Vagina (tissue), 2 donors: ENCODE results near the gene KRTAP10-5.

Source experiments
- POLR2A ChIP-seq, 2 donors: fragments of 450-650 bp; IDR thresholded peaks; one replicate each; pipeline ENCODE4 v1.6.1; 2017; ENCODE audit warnings: antibody characterized with exemption in 2 of 2, mild to moderate bottlenecking in 2 of 2, moderate library complexity in 2 of 2
- POLR2AphosphoS5 ChIP-seq, 2 donors: sonication (generic); formaldehyde crosslinking; IDR thresholded peaks; one replicate each; pipeline ENCODE4 v1.9.0; 2017; ENCODE audit warnings: antibody characterized with exemption in 2 of 2, mild to moderate bottlenecking in 2 of 2, low read depth in 1 of 2; ENCODE audit not compliant: insufficient read depth in 1 of 2
- TF ChIP-seq, protein P1 (sequence below), 3 experiments: fragments of 450-650 bp in 2 of 3; fragments of 200-600 bp in 1 of 3; sonication (generic) in 1 of 3; IDR thresholded peaks; one replicate each; pipeline ENCODE4 v1.5.1; 2017 to 2019; ENCODE audit warnings: antibody characterized with exemption in 3 of 3, mild to moderate bottlenecking in 2 of 3, moderate library complexity in 2 of 3

GRCh38 chr21:44626673-44627143 is 46.3 kb upstream of the KRTAP10-5 start, which contains the start of gene KRTAP10-9:
- TF ChIP-seq POLR2A (IDR thresholded peaks at IDR 0.05) (no peak), POLR2AphosphoS5 (IDR thresholded peaks at IDR 0.05; ENCODE audit: insufficient read depth in 1 of 2, low read depth in 1 of 2) (no peak)
- TF ChIP-seq, protein P1, sequence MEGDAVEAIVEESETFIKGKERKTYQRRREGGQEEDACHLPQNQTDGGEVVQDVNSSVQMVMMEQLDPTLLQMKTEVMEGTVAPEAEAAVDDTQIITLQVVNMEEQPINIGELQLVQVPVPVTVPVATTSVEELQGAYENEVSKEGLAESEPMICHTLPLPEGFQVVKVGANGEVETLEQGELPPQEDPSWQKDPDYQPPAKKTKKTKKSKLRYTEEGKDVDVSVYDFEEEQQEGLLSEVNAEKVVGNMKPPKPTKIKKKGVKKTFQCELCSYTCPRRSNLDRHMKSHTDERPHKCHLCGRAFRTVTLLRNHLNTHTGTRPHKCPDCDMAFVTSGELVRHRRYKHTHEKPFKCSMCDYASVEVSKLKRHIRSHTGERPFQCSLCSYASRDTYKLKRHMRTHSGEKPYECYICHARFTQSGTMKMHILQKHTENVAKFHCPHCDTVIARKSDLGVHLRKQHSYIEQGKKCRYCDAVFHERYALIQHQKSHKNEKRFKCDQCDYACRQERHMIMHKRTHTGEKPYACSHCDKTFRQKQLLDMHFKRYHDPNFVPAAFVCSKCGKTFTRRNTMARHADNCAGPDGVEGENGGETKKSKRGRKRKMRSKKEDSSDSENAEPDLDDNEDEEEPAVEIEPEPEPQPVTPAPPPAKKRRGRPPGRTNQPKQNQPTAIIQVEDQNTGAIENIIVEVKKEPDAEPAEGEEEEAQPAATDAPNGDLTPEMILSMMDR (IDR thresholded peaks at IDR 0.05): no peak
